Activated CD4-positive, alpha-beta T cell treated with anti-CD3 and anti-CD28 coated beads, Interleukin-2, amount 50 U/mL, for 1 hour (primary cell): ENCODE data around the gene ZYG11A.

Experiments
- DNase-seq: peaks from one replicate; pipeline ENCODE4 v3.0.0-alpha.2; 2020

The ZYG11A gene

GRCh38 chr1:52880206-52880605 is 37.6 kb downstream of the ZYG11A start:
- DNase-seq = no peak

GRCh38 chr1:52887483-52887882 is 44.9 kb downstream of the ZYG11A start:
- DNase-seq = no peak

- no peak for DNase-seq
These were observed 50.1 kb downstream of the ZYG11A start for GRCh38 chr1:52892424-52893215.

- no peak for DNase-seq
These were observed 56.9 kb downstream of the ZYG11A start for GRCh38 chr1:52899445-52899894.

- no peak for DNase-seq
These were observed 57.8 kb downstream of the ZYG11A start for GRCh38 chr1:52900402-52900801.

- no peak for DNase-seq
These were observed 58.8 kb downstream of the ZYG11A start for GRCh38 chr1:52901384-52901783.

- no peak for DNase-seq
These were observed 61.8 kb downstream of the ZYG11A start for GRCh38 chr1:52904208-52904926.

GRCh38 chr1:52904927-52905698 is 62.6 kb downstream of the ZYG11A start:
- peak; percentile 21 for DNase-seq

GRCh38 chr1:52906135-52906603 is 63.6 kb downstream of the ZYG11A start:
- DNase-seq = no peak

GRCh38 chr1:52907068-52907811 is 64.7 kb downstream of the ZYG11A start:
- DNase-seq = no peak

- DNase-seq = no peak
These were observed 65.2 kb downstream of the ZYG11A start for GRCh38 chr1:52907812-52908153.

- DNase-seq = no peak
These were observed 69.0 kb downstream of the ZYG11A start for GRCh38 chr1:52911541-52911940.

GRCh38 chr1:52913014-52913413 is 70.5 kb downstream of the ZYG11A start:
- DNase-seq = no peak

- DNase-seq = no peak
These were observed 71.0 kb downstream of the ZYG11A start for GRCh38 chr1:52913537-52913936.

- no peak for DNase-seq
These were observed 71.9 kb downstream of the ZYG11A start for GRCh38 chr1:52914463-52914862.

- DNase-seq = no peak
These were observed 72.8 kb downstream of the ZYG11A start for GRCh38 chr1:52915211-52915854.

GRCh38 chr1:52915855-52916220 is 73.3 kb downstream of the ZYG11A start:
- no peak for DNase-seq

GRCh38 chr1:52916241-52916975 is 73.8 kb downstream of the ZYG11A start:
- DNase-seq = no peak

- no peak for DNase-seq
These were observed 74.6 kb downstream of the ZYG11A start for GRCh38 chr1:52917156-52917555.

- no peak for DNase-seq
These were observed 75.0 kb downstream of the ZYG11A start for GRCh38 chr1:52917581-52917980.

- DNase-seq = no peak
These were observed 75.6 kb downstream of the ZYG11A start for GRCh38 chr1:52918201-52918600.
